HG02763 (cell line): ENCODE measurements around the gene ASPHD1.
"Not testable (repeated sequence)": the region's sequence is repeated elsewhere in the genome, so short reads cannot be mapped to it uniquely, and the experiment has no call there.

Experiments
- ATAC-seq: cut with Tn5 transposase; IDR thresholded peaks from one replicate; pipeline ENCODE4 v1.9.1; 2021; ENCODE audit warnings: mild to moderate bottlenecking, moderate library complexity; ENCODE audit not compliant: unreplicated experiment

Gene ASPHD1

DNA sequence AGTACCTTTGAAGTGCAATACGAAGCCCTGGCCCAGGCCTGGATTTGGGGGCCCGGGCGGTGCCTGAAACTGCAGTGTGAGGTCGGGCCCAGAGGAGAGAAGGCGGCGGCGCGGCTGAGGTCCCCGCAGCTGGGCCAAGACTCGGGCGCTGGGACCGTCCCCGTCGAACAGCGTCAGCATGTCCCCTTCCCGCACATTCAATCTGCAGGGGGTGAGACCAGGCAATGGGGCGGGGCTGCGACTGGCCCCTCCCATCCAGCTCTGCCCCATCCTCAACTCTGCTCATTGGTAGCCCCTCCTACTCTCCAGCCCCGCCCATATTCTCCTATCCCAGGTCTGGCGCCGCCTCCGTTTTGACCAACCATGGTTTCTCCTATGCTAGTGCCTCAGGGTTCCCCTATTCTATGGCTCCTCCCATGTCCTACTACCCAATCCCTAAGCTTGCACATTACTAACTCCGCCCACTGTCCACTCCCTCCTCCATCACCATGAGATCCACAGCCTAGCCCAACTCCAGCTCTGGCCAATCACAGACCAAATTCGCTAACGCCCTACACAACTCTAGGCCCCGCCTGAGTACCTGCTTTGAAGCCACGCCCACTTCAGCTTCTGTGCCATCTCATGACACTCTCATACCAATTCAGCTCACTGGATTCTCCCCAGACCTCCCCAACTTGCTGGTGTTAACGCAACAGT, 22.9 kb upstream of the ASPHD1 start:
- no peak for ATAC-seq

DNA sequence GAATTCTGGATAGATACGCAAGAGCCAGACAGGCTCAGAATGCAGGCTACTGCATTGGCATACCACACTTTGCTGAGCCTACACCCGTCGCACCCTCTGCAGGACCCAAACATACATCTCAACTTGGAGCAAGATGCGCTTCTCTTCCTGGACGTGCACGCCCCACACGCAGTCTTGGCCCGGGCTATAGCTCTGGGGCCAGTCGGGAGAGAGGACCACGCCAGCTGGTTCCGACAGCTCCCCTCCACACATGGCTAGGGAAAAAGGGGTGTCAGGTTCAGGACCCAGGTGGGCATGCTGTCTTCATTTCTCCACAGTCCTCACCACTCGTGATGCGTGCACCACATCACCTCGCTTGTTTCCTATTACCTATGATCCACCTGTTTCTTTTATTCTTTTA, 22.1 kb upstream of the ASPHD1 start:
- ATAC-seq = no peak

DNA sequence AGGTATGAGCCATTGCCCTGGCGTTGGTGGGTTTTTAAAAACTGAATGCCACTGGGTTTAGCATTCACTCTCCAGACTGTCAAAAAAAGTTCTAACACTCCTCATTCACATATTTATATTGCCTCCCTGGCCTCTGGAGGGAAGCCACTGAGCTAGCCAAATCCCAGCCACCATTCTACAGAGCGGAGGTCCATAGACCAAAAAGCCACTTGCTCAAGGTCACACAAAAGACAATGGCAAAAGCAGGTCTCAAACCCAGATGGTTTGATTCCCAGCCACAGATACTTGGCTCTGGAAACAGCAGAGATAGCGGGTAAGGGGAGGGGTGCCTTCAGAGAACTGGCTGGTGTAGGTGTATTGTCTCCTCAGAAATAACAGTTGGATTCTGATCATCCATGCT, 19.2 kb upstream of the ASPHD1 start:
- ATAC-seq = no peak

DNA sequence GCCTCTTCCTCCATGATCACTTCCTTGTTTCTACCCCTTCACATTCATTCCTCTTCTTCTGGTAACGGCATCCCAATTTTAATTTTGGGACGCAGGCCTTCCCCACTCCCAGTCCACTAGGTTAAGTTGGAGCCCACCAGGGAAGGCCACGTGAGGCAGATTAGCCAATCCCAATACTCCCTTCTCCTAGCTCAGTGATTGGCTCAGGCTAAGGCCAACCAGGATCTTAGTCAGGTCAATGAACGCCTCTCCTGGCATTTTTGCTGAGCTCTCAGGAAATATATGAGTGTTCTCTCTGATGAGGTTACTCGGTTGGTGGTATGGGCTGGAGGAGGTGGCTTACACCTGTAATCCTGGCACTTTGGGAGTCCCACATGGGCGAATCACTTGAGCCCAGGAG, 16.3 kb upstream of the ASPHD1 start:
- ATAC-seq = no peak

DNA sequence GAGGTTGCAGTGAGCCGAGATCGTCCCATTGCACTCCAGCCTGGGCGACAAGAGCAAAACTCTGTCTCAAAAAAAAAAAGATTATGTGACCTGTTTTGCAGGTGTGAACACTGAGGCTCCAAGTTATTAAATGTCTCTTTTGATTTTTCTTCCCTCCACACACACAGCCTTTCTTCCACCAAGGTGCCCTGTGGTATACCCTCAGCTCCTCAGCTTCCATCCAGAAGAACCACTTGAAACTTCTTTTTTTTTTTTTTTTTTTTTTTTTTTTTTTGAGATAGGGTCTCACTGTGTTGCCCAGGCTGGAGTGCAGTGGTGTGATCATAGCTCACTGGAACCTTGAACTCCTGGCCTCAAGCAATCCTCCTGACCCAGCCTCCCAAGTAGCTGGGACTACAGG, 10.9 kb upstream of the ASPHD1 start:
- ATAC-seq = not testable (repeated sequence)

DNA sequence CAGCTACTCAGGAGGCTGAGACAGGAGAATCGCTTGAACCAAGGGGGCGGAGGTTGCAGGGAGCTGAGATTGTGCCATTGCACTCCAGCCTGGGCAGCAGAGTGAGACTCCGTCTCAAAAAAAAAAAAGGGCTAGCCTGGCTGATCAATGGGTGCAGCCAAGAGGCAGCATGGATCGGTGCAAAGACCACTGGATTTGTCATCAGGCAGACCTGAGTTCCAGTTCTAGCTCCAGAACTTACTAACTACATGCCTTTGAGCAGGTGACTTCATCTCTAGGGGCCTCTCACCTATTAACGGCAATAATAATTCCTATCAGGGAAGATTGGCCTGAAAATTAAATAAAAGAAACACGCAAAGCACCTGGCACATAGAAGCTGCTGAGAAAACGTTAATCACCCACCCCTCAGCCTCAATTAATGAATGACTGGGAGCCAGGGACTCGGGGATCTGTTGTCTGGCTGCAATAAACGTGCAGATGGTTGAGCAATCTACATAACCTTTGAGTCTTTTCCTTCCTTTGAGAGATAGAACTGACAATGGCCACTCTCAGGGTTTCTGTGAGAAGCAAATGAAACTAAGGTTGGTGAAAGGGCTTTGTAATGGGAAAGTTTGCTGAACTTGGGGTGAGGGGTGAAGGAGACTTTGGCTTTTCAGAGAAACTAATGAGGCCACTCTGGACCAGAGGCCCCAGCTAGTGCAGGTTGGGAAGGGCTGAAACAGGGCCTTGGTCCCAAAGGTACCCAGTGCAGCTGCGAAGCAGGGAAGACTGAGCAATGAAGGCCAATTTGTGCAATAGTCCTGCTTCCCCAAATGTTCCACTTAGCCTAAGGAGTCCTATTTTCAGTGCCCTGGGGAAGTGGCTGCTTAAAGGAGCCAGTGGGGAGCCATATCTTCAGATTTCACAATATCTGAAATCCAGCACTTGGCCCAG, 8.5 kb upstream of the ASPHD1 start:
- no peak for ATAC-seq

DNA sequence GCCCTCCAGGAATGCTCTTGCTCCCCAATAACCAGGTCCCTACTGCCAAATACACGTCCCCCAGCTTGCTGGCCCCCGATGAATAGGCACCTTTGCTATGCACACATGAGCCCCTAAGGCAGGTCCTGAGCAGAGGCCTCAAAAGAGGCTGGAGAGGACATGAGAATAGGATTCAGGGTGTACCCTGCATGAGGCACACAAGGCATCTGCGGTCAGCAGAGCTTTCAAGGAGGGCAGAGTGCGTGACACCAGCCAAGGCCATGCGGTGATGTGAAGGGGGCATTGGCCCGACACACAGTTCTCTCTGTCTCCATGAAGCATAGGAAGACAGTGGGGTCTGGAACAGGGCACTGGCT, 7.9 kb upstream of the ASPHD1 start:
- ATAC-seq = no peak

DNA sequence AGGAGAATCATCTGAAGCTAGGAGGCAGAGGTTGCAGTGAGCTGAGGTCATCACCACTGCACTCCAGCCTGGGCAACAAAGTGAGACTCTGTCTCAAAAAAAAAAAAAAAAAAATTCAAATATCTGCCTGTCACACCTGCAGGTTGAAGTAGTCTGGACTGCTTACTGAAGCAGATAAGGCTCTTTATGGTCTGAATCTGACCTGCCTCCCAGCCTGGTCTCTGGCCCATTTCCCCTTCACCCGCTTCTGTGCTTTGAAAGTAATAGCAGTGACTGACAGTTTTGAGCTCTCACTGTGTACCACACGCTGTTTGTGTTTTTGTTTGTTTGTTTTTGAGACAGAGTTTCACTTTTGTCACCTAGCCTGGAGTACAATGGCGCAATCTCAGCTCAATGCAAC, 6.7 kb upstream of the ASPHD1 start:
- ATAC-seq = no peak

DNA sequence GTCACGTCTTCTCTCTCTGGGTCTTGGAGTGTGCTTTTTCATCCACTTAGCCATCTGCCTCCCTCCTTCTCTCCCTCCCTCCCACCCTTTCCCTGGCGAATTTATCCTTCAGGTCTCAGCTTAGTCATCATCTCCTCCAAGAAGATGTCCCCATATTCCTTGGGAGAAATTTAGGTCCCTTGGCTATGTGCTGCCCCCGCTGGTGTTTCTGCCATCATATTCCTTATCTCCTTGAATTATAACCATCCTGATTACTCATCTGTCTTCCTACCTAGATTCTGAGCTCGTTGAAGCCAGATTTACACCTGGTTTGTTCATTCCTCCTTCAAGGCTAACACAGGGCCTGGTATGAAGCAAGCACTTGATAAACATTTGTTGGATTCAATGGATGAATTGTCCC, 5.9 kb upstream of the ASPHD1 start:
- ATAC-seq = no peak

DNA sequence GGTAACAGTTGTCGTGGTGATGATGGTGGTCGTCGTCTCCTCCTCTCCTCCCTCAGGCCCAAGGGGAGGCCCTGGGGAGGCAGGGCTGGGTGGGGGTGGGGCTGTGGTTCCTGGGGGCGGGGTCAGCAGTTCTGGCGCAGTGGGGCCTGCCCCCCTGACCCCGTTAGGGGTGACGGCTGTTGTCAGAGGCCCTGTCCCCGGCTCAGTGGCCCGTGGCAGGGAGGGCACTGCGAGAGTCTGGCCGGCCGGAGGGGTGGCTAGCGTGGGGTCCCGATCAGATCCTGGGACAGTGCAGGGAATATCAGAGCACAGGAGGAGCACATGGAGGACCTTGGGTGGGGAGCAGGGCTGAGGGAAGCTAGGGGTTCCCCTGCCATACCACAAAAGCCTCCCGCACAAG, 3.4 kb upstream of the ASPHD1 start:
- ATAC-seq = no peak

DNA sequence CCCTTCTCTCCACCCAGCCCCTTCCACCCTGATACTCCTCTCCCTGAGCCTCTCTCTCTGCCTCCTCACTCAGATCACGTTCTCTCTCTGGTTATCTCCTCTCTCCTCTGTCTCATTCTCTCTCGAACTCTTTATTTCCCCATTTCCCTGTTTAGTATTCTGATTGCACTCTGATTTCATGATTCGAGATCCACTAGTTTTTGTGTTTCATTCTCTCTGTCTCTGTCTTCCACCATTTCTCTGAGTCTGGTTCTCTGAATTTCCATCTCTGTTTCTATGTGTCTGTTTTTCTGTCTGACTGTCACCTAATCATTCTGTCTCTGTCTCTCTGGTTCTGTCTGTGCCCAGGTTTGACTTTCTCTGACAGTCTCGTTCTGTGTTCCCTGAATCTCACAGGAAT, 3.0 kb upstream of the ASPHD1 start:
- no peak for ATAC-seq

DNA sequence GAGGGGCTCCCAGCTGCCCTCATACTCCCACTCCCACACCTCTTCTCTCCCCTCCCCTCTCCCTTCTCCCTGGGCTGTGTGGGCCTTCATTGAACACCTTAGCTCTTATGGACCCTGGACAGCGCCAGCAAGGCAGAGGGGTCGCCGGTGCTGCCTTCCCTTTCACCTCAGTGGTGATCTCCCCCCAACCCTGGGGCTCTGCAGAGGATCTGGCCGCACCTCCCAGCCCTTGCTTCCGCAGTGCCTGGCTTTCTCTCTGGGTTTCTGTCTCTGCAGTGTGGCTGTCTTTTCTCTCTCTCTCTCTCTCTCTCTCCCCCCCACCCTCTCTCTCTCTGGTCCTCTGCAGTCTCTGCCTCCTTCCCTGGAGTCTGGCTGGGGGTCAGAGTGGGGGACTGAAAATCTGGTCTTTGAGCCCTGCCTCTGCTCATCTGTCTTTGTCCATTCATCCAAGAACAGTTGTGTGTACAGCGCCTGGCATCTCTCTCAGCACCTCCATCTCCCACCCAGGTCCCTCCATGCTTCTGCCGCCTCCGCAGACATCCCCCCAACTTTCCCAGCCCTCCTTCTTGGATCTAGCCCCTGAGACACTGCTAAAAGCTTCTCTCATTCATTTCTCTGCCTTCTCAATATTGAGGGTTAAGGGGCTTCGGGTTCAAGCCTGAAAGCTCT, 2.0 kb upstream of the ASPHD1 start:
- no peak for ATAC-seq

DNA sequence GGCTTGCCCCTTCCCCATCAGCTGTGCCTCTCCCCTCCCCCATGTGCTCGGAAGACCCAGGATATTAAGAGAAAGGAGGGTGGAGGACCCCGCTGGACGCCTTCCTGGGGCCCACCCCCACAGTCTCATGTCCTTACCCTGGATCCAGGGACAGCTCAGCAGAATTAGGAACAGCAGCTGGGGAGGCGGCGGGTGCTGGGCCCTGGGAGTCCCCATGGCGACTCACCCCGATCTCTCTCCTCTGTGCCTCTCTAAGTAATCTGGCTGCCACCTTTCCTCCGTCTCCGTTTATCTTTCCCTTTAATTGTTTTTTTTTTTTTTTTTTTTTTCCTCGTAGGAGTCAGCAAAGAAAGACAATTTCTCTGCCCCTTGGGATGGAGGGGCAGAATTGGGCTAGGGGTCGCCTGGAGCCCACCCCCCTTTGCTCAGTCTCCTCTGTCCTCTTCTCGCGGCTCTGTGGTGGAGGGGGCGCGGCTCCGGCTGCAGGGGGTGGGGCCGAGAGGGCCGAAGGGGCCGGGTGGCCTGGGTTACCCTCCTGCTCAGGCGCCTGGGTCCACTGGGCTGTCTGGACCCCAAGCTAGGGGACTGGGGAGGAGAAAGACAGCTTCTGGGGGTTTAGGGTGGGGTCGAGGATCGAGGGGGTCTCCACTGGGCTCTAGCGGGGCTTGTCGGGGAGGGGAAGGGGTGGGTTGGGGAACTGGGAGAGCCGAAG, 1.3 kb upstream of the ASPHD1 start:
- ATAC-seq = no peak

DNA sequence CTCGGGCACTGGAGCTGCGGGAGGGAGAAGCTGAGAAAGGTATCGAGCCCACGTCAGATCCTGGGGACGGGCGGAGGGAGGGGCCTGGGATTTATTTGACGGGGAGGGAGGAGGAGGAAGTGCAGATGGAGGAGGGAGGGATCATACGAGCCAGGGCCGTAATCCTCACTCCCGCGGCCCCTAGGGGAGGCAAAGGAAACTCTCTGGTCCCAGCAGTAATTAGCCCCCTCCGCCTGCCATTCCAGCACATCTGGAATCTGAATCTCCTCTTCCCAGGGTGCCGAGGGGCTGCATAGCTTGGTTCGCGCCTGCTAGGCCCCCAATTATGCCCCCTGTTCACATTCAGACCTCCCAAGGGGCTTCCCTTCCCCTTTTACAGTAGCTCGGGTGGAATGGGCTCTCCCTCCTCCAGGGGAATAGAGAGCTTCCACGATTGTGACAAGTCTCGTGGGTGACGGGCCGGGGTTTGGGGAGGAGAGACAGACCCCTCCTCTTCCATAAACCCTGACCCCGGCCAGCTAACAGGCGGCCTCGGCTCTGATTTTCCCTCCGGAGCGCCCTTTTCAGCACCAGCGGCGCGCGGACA, 679 bp upstream of the ASPHD1 start, which contains the start of gene SEZ6L2:
Gene SEZ6L2, minus strand, starts transcription at position 35 of the 586 bp plus-strand sequence. CDS start 531 bp downstream, outside the sequence.
- ATAC-seq = no peak

DNA sequence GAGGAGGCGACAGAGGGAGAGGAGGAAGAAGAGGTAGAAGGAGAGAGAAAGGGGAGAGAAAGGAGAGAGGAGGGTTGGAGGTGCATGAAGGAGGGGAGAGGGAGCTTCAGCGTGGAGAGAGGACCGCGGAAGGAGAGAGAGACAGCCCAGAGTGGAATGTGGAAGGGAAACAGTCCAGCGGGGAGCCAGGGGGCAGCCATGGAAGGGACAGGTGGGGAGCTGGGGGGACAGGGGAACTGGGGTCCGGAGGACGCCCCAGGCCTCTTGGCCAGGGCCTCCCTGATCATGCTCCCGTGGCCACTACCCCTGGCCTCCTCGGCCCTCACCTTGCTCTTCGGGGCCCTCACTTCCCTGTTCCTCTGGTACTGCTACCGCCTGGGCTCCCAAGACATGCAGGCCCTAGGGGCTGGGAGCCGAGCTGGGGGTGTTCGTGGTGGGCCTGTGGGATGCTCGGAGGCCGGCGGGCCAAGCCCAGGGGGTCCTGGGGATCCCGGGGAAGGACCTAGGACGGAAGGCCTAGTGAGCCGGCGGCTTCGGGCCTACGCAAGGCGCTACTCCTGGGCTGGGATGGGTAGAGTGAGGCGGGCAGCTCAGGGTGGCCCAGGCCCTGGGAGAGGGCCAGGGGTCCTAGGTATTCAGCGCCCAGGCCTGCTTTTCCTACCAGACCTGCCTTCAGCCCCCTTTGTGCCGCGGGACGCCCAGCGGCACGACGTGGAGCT, 759 bp downstream of the ASPHD1 start:
- no peak for ATAC-seq

DNA sequence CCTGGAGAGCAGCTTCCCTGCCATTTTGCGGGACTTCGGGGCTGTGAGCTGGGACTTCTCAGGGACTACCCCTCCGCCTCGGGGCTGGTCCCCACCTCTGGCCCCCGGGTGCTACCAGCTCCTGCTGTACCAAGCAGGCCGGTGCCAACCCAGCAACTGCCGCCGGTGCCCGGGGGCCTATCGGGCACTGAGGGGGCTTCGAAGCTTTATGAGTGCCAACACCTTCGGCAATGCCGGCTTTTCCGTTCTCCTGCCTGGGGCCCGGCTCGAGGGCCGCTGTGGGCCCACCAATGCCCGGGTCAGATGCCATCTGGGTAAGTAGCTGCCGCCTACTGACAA, 1.3 kb downstream of the ASPHD1 start:
- no peak for ATAC-seq

DNA sequence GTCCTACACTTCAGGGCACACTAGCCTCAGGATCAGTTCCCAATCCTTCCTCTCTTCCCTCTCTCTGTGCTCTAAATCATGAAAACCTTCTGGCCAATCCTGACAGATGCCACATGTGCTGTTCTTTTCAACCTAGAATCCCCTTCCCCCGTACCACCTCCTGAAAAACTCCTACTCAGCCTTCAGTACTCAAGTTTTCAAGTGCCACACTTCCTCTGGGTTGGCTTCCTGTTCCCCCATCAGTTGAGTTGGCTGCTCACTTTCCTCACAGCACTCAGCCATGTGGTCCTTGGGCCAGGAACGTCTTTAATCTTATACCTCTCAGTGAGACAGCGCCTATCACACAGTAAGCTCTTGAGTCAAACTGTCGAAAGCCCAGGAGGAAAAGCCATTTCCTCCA, 3.3 kb downstream of the ASPHD1 start:
- ATAC-seq = no peak

DNA sequence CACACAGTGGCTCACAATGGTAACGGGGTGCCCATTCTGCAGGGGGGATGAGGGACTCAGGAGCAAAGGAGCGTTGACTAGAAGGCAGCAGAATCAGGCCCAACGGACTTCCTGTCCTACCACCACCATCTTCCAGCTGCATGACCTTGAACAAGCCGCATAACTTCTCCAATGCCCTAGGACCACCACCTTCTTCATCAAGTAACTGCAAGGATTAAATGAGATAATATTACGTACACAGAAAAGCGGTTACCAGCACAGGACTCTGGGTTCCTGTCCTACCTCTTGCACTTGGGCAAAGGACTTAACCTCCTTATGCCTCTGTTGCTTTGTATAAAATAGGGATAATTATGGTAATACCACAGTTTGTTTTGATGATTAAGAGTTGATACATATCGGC, 4.7 kb downstream of the ASPHD1 start:
- ATAC-seq = no peak

DNA sequence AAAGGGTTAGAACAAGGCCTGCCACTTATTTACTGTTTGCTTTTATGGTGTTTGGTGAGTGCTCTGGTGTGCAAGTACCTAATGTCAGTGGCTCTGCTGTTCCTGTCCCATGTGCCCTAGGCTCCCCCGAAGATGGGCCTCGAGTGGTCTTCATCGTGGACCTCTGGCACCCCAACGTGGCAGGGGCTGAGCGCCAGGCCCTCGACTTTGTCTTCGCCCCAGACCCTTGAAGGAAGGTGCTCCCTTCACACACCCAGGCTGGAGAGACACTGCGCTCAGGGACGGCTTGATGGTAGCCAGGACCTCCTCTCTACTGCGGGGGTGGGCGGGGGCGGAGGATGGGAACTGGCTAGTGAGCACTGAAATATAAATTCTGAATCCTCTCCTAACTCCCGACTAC, 5.4 kb downstream of the ASPHD1 start:
- no peak for ATAC-seq

DNA sequence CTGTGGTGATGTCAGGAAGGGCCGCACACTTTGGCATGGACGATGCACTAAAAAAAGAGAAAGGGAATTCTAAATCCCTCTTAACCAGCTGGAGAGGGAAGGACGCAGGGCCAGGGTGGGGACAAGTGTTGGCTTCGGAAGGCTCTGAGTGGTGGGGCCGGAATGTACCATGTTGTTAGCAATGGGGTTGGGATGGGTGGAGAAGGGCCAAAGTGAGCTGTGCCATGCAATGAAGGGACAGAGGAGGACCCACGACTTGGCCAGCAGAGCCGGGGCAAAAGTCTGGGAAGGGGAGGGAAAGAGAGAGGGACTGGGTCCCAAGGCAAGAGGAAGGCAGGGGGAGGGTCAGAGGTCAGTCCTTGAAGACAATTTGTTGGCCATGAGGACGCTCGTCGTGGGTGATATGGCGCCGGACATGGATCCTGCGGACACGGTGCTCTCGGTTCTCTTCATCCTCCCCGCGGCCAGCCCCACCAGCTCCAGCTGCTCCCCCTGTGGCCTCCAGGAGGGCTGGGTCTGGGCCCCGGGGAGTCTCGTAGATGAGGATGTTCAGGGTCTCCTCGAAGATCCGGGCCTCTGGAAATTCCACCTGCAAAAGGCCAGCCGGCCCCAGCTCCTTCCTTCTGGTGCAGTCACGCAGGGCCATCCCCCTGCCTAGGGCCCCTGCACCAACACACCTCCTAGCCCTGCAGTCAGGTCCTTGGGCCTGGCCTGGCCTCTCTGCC, 6.4 kb downstream of the ASPHD1 start:
- ATAC-seq = no peak
